ENCODE measurements around the gene FAM89A. TPM values are rescaled to one million over a fixed set of nuclear protein-coding genes. Genes with fewer than 3 reads are reported as not detected.
A peak's percentile ranks its signal among the peaks of the same experiment; 100 is the strongest.

The FAM89A gene
- total and polyA plus RNA-seq, 9 of the 15 experiments (the other 6 are each of a cell fraction or from before 2014, with no cell fraction given): 8.7 to 66.2 (median 43.3) TPM

GRCh38 chr1:231050395-231050794 is 10.3 kb upstream of the FAM89A start (continued):
- TF ChIP-seq ARNT (IDR thresholded peaks at IDR 0.05) (no peak), ADNP (tag; IDR thresholded peaks at IDR 0.05) (no peak), MAZ (CRISPR knock-in tag; conservative IDR thresholded peaks at IDR 0.05 in 1 of 2, IDR thresholded peaks at IDR 0.05 in 1 of 2) (0 out of 4 replicates have a peak, but pooled peaks of 1 of the 2 experiments have one; percentile 21), ZNF740 (CRISPR knock-in tag; IDR thresholded peaks at IDR 0.05) (no peak), ZNF740 (tag; IDR thresholded peaks at IDR 0.05) (no peak), ZNF785 (CRISPR knock-in tag; IDR thresholded peaks at IDR 0.05) (no peak), PRDM10 (IDR thresholded peaks at IDR 0.05; ENCODE audit: partially characterized antibody) (no peak), SMAD4 (CRISPR knock-in tag; conservative IDR thresholded peaks at IDR 0.05) (no peak)

All from K562 (cell line).